NT2/D1 (cell line): ENCODE data around the gene DCLK3.

Source experiments
- SUZ12 ChIP-seq: IDR thresholded peaks from 2 replicates; pipeline ENCODE4 v1.6.1; 2011; ENCODE audit not compliant: insufficient read length, insufficient read depth; ENCODE audit errors: extremely low read depth
- YY1 ChIP-seq: IDR thresholded peaks from 2 replicates; pipeline ENCODE4 v1.6.1; 2011; ENCODE audit not compliant: insufficient read length, insufficient read depth
- ZNF274 ChIP-seq: IDR thresholded peaks from 2 replicates; pipeline ENCODE4 v1.6.1; 2011; ENCODE audit warnings: mild to moderate bottlenecking, low read depth, low read length

DNA sequence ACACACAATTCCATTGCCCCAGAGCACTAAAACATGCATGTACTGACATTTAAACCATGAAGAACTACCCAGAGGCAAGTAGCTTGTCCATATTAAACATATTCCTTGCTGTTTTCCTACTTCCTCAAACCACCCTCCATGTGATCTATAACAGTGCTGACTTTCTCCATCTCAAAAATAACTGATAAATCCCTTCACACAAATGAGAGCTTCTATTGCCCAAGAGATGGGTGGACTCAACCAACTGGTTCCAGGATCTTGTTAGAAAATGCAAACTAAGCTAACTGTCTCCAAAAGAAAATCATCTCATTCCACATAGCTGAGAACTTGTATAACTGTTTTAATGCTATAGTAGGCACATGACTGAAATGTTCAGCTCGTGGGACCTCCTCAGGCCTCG lies 29.6 kb downstream of the DCLK3 start:
- TF ChIP-seq ZNF274 = no peak
- no peak for TF ChIP-seq YY1
- TF ChIP-seq SUZ12 = no peak
